ENCODE measurements around the gene SELENOM.

SELENOM gene

GRCh38 chr22:31107178-31107893, at the start of gene SELENOM:
SELENOM (minus strand) TSS chr22:31107568; CDS start chr22:31107505, 63 bp downstream.
- peak within 1 kb of the TSS; percentile 78 to 82 for H3K4me3 ChIP-seq (ENCODE audit: low read depth in 1 of 2, low read length in 2 of 2)
- peaks cover 5 to 14% of the 10 kb centered on the region in 2 donors for H3K36me3 ChIP-seq (ENCODE audit: control insufficient read depth in 1 of 2, insufficient read depth in 2 of 2, low read length in 2 of 2)

GRCh38 chr22:31155422-31155821, 48.1 kb upstream of the SELENOM start:
- Histone ChIP-seq H3K27me3 (ENCODE audit: low read depth, low read length) (no peaks in the 10 kb centered on the region), H3K9me3 (ENCODE audit: control insufficient read depth in 1 of 2, low read length in 2 of 2) (no peaks in the 10 kb centered on the region), H3K4me3 (ENCODE audit: low read depth in 1 of 2, low read length in 2 of 2) (no peak overlapping the region), H3K36me3 (ENCODE audit: control insufficient read depth in 1 of 2, insufficient read depth in 2 of 2, low read length in 2 of 2) (no peaks in the 10 kb centered on the region), H3K4me1 (ENCODE audit: control insufficient read depth in 1 of 2, insufficient read depth in 2 of 2, low read length in 2 of 2) (peaks cover 0 to 13% of the 10 kb centered on the region in 2 donors), H3K27ac (ENCODE audit: low read length) (peak overlapping the region; percentile 60)

More at GRCh38 chr22:31107178-31107893, at the start of gene SELENOM:
- H3K27ac ChIP-seq (ENCODE audit: low read length), result peak within 1 kb of the TSS; percentile 95
- H3K27me3 ChIP-seq (ENCODE audit: low read depth, low read length), result no peaks in the 10 kb centered on the region
- H3K4me1 ChIP-seq (ENCODE audit: control insufficient read depth in 1 of 2, insufficient read depth in 2 of 2, low read length in 2 of 2), result peaks cover 16 to 34% of the 10 kb centered on the region in 2 donors
- H3K9me3 ChIP-seq (ENCODE audit: control insufficient read depth in 1 of 2, low read length in 2 of 2), result no peaks in the 10 kb centered on the region

GRCh38 chr22:31154975-31155374, 47.6 kb upstream of the SELENOM start:
- peaks cover 0 to 13% of the 10 kb centered on the region in 2 donors for H3K4me1 ChIP-seq (ENCODE audit: control insufficient read depth in 1 of 2, insufficient read depth in 2 of 2, low read length in 2 of 2)
- no peaks in the 10 kb centered on the region for H3K9me3 ChIP-seq (ENCODE audit: control insufficient read depth in 1 of 2, low read length in 2 of 2)
- H3K4me3 ChIP-seq (ENCODE audit: low read depth in 1 of 2, low read length in 2 of 2), result no peak overlapping the region
- H3K27me3 ChIP-seq (ENCODE audit: low read depth, low read length), result no peaks in the 10 kb centered on the region
- H3K27ac ChIP-seq (ENCODE audit: low read length), result peak overlapping the region; percentile 60
- H3K36me3 ChIP-seq (ENCODE audit: control insufficient read depth in 1 of 2, insufficient read depth in 2 of 2, low read length in 2 of 2), result no peaks in the 10 kb centered on the region

- Histone ChIP-seq H3K36me3 (ENCODE audit: control insufficient read depth in 1 of 2, insufficient read depth in 2 of 2, low read length in 2 of 2) (no peaks in the 10 kb centered on the region), H3K27ac (ENCODE audit: low read length) (no peak overlapping the region), H3K9me3 (ENCODE audit: control insufficient read depth in 1 of 2, low read length in 2 of 2) (no peaks in the 10 kb centered on the region), H3K27me3 (ENCODE audit: low read depth, low read length) (no peaks in the 10 kb centered on the region), H3K4me1 (ENCODE audit: control insufficient read depth in 1 of 2, insufficient read depth in 2 of 2, low read length in 2 of 2) (peaks cover 7 to 13% of the 10 kb centered on the region in 2 donors), H3K4me3 (ENCODE audit: low read depth in 1 of 2, low read length in 2 of 2) (no peak overlapping the region)
Observed at GRCh38 chr22:31153357-31153756, 46.0 kb upstream of the SELENOM start.

- Histone ChIP-seq H3K27me3 (ENCODE audit: low read depth, low read length) (no peaks in the 10 kb centered on the region), H3K27ac (ENCODE audit: low read length) (no peak overlapping the region), H3K36me3 (ENCODE audit: control insufficient read depth in 1 of 2, insufficient read depth in 2 of 2, low read length in 2 of 2) (no peaks in the 10 kb centered on the region), H3K4me3 (ENCODE audit: low read depth in 1 of 2, low read length in 2 of 2) (no peak overlapping the region), H3K9me3 (ENCODE audit: control insufficient read depth in 1 of 2, low read length in 2 of 2) (no peaks in the 10 kb centered on the region), H3K4me1 (ENCODE audit: control insufficient read depth in 1 of 2, insufficient read depth in 2 of 2, low read length in 2 of 2) (peaks cover 7 to 13% of the 10 kb centered on the region in 2 donors)
Observed at GRCh38 chr22:31151872-31152271, 44.5 kb upstream of the SELENOM start.

GRCh38 chr22:31150615-31151014, 43.2 kb upstream of the SELENOM start:
- Histone ChIP-seq H3K4me3 (ENCODE audit: low read depth in 1 of 2, low read length in 2 of 2) (no peak overlapping the region), H3K36me3 (ENCODE audit: control insufficient read depth in 1 of 2, insufficient read depth in 2 of 2, low read length in 2 of 2) (no peaks in the 10 kb centered on the region), H3K9me3 (ENCODE audit: control insufficient read depth in 1 of 2, low read length in 2 of 2) (no peaks in the 10 kb centered on the region), H3K27ac (ENCODE audit: low read length) (no peak overlapping the region), H3K4me1 (ENCODE audit: control insufficient read depth in 1 of 2, insufficient read depth in 2 of 2, low read length in 2 of 2) (peaks cover 7% of the 10 kb centered on the region in 2 donors), H3K27me3 (ENCODE audit: low read depth, low read length) (no peaks in the 10 kb centered on the region)

- Histone ChIP-seq H3K27me3 (ENCODE audit: low read depth, low read length) (no peaks in the 10 kb centered on the region), H3K4me1 (ENCODE audit: control insufficient read depth in 1 of 2, insufficient read depth in 2 of 2, low read length in 2 of 2) (peaks cover 0 to 7% of the 10 kb centered on the region in 2 donors), H3K4me3 (ENCODE audit: low read depth in 1 of 2, low read length in 2 of 2) (no peak overlapping the region), H3K27ac (ENCODE audit: low read length) (peak overlapping the region; percentile 14), H3K36me3 (ENCODE audit: control insufficient read depth in 1 of 2, insufficient read depth in 2 of 2, low read length in 2 of 2) (no peaks in the 10 kb centered on the region), H3K9me3 (ENCODE audit: control insufficient read depth in 1 of 2, low read length in 2 of 2) (no peaks in the 10 kb centered on the region)
Observed at GRCh38 chr22:31148953-31149627, 41.7 kb upstream of the SELENOM start.

- no peaks in the 10 kb centered on the region for H3K27me3 ChIP-seq (ENCODE audit: low read depth, low read length)
- no peak overlapping the region for H3K4me3 ChIP-seq (ENCODE audit: low read depth in 1 of 2, low read length in 2 of 2)
- H3K9me3 ChIP-seq (ENCODE audit: control insufficient read depth in 1 of 2, low read length in 2 of 2), result no peaks in the 10 kb centered on the region
- H3K27ac ChIP-seq (ENCODE audit: low read length), result peak overlapping the region; percentile 14
- no peaks in the 10 kb centered on the region for H3K36me3 ChIP-seq (ENCODE audit: control insufficient read depth in 1 of 2, insufficient read depth in 2 of 2, low read length in 2 of 2)
- H3K4me1 ChIP-seq (ENCODE audit: control insufficient read depth in 1 of 2, insufficient read depth in 2 of 2, low read length in 2 of 2), result peaks cover 0 to 7% of the 10 kb centered on the region in 2 donors
Observed at GRCh38 chr22:31148488-31148887, 41.1 kb upstream of the SELENOM start.

- H3K27ac ChIP-seq (ENCODE audit: low read length), result no peak overlapping the region
- peaks cover 7% of the 10 kb centered on the region for H3K27me3 ChIP-seq (ENCODE audit: low read depth, low read length)
- H3K36me3 ChIP-seq (ENCODE audit: control insufficient read depth in 1 of 2, insufficient read depth in 2 of 2, low read length in 2 of 2), result no peaks in the 10 kb centered on the region
- no peak overlapping the region for H3K4me3 ChIP-seq (ENCODE audit: low read depth in 1 of 2, low read length in 2 of 2)
- H3K4me1 ChIP-seq (ENCODE audit: control insufficient read depth in 1 of 2, insufficient read depth in 2 of 2, low read length in 2 of 2), result peaks cover 0 to 7% of the 10 kb centered on the region in 2 donors
- no peaks in the 10 kb centered on the region for H3K9me3 ChIP-seq (ENCODE audit: control insufficient read depth in 1 of 2, low read length in 2 of 2)
Observed at GRCh38 chr22:31144223-31144622, 36.9 kb upstream of the SELENOM start.

- Histone ChIP-seq H3K4me1 (ENCODE audit: control insufficient read depth in 1 of 2, insufficient read depth in 2 of 2, low read length in 2 of 2) (peaks cover 0 to under 1% of the 10 kb centered on the region in 2 donors), H3K4me3 (ENCODE audit: low read depth in 1 of 2, low read length in 2 of 2) (no peak overlapping the region), H3K27me3 (ENCODE audit: low read depth, low read length) (peaks cover 9% of the 10 kb centered on the region), H3K9me3 (ENCODE audit: control insufficient read depth in 1 of 2, low read length in 2 of 2) (no peaks in the 10 kb centered on the region), H3K36me3 (ENCODE audit: control insufficient read depth in 1 of 2, insufficient read depth in 2 of 2, low read length in 2 of 2) (no peaks in the 10 kb centered on the region), H3K27ac (ENCODE audit: low read length) (no peak overlapping the region)
Observed at GRCh38 chr22:31143537-31143936, 36.2 kb upstream of the SELENOM start.

- no peak overlapping the region for H3K4me3 ChIP-seq (ENCODE audit: low read depth in 1 of 2, low read length in 2 of 2)
- no peaks in the 10 kb centered on the region for H3K36me3 ChIP-seq (ENCODE audit: control insufficient read depth in 1 of 2, insufficient read depth in 2 of 2, low read length in 2 of 2)
- peaks cover 9% of the 10 kb centered on the region for H3K27me3 ChIP-seq (ENCODE audit: low read depth, low read length)
- no peaks in the 10 kb centered on the region for H3K9me3 ChIP-seq (ENCODE audit: control insufficient read depth in 1 of 2, low read length in 2 of 2)
- no peaks in the 10 kb centered on the region for H3K4me1 ChIP-seq (ENCODE audit: control insufficient read depth in 1 of 2, insufficient read depth in 2 of 2, low read length in 2 of 2)
- H3K27ac ChIP-seq (ENCODE audit: low read length), result no peak overlapping the region
Observed at GRCh38 chr22:31143038-31143437, 35.7 kb upstream of the SELENOM start.
